GM12891 (cell line): Measurements from ENCODE around the gene CYB5A.

ENCODE experiments used
- DNase-seq: peaks from one replicate; pipeline ENCODE4 v3.0.0; 2011; ENCODE audit warnings: low spot score; ENCODE audit not compliant: insufficient read length
- FAIRE-seq: peaks from 2 replicates; lab custom pipeline; 2011; peaks lifted over from hg19 to GRCh38; lab: Jason Lieb, UNC
- PAX5 ChIP-seq: IDR thresholded peaks from 2 replicates; pipeline ENCODE4 v1.6.1; 2011; ENCODE audit warnings: low read length, moderate library complexity, mild to moderate bottlenecking; ENCODE audit not compliant: insufficient read depth, severe bottlenecking
- POLR2A ChIP-seq: IDR thresholded peaks from 2 replicates; pipeline ENCODE4 v1.6.1; 2011; ENCODE audit warnings: low read depth, low read length, control low read depth
- POLR2AphosphoS5 ChIP-seq: IDR thresholded peaks from 2 replicates; pipeline ENCODE4 v1.6.1; 2011; ENCODE audit warnings: low read depth, low read length, control low read depth
- POU2F2 ChIP-seq: IDR thresholded peaks from 2 replicates; pipeline ENCODE4 v1.6.1; 2011; ENCODE audit warnings: low read depth, mild to moderate bottlenecking, control low read depth, low read length, moderate library complexity
- SPI1 ChIP-seq: IDR thresholded peaks from 2 replicates; pipeline ENCODE4 v1.6.1; 2011; ENCODE audit warnings: low read depth, low read length, control low read depth
- TAF1 ChIP-seq: IDR thresholded peaks from 2 replicates; pipeline ENCODE4 v1.6.1; 2011; ENCODE audit warnings: low read depth, low read length, control low read depth

Gene CYB5A

DNA sequence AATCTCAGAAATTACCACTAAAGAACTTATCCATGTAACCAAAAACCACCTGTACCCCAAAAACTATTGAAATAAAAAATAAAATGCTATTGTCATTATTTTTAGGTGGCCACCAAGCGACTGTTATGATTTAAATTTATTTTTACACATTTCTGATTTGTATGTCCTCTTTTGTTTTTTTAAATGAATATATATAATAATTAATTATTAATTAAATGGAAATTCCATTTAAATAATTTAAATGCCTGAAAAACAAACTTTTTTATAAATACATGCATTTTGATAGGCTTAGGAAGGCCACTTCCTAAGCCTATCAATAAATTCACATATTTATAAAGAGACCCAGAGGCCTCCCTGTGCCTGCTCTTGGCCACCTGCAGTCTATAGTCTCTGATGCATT is 52.2 kb downstream of the CYB5A start:
- DNase-seq (no peak), FAIRE-seq (no peak)
- no peak for TF ChIP-seq POU2F2
- no peak for TF ChIP-seq TAF1
- TF ChIP-seq POLR2A, result no peak
- TF ChIP-seq SPI1, result no peak
- TF ChIP-seq PAX5, result no peak
- no peak for TF ChIP-seq POLR2AphosphoS5

DNA sequence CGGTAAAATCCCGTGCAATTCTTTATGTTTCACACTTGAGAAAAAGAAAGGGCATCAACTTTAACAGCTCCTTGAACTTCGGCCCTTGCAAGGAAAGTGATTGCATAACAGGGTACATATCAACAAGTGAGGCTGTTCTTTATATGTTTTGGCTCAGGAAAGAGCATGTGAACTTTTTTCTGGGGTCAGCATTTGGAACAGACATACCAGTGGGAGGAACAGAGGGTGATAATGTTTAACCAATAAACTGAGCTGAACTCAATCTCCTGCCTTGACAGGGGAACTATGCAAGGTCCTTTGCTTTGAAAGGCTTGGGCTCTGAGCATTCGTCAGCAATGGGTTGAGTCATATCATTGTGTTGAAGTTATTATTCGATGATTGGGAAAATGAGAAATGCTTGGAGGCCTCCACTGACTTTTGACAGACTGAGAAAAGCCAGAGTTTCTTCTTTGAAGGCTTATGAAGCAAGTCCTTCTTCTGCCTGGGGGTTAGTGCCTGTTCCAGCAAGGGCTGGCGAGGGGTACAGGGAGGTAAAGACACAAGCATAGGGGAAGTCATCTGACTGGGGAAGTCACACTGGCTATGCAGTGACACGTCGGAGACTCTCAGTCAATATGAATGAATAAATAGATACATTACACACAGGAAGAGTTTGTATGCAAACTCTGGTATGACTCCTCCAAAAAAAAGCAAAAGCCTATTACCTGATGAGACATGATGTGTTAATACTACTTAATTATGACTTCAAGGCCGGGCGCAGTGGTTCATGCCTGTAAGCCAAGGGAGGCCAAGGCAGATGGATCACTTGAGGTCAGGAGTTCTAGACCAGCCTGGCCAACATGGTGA is 57.2 kb downstream of the CYB5A start:
- FAIRE-seq, result no peak

DNA sequence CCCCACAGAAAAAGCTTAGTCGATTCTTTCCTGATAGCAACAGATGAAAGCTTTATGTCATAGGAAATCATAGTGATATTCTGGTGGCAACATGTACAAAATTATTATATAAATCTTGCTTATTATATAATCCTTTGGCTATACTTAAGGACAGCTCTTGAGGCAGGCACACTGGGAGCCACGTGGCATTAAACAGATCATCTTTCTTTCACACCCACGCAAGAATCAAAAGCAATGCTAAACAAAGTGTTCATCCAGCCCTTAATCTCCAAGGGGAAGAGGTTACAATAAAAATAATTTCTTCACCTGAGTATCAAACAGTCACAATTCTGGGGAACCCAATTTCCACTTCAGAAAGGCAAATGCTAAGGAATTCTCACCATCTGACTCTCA is 57.8 kb downstream of the CYB5A start:
- TF ChIP-seq PAX5, result no peak
- TF ChIP-seq POLR2A, result no peak
- TF ChIP-seq SPI1, result no peak
- TF ChIP-seq POU2F2, result no peak
- TF ChIP-seq TAF1, result no peak
- no peak for TF ChIP-seq POLR2AphosphoS5
- no peak for FAIRE-seq
- DNase-seq, result no peak

More for the DNA sequence above, 57.2 kb downstream of the CYB5A start:
- TF ChIP-seq POU2F2 (no peak), PAX5 (no peak), POLR2A (no peak)
- DNase-seq, result no peak

DNA sequence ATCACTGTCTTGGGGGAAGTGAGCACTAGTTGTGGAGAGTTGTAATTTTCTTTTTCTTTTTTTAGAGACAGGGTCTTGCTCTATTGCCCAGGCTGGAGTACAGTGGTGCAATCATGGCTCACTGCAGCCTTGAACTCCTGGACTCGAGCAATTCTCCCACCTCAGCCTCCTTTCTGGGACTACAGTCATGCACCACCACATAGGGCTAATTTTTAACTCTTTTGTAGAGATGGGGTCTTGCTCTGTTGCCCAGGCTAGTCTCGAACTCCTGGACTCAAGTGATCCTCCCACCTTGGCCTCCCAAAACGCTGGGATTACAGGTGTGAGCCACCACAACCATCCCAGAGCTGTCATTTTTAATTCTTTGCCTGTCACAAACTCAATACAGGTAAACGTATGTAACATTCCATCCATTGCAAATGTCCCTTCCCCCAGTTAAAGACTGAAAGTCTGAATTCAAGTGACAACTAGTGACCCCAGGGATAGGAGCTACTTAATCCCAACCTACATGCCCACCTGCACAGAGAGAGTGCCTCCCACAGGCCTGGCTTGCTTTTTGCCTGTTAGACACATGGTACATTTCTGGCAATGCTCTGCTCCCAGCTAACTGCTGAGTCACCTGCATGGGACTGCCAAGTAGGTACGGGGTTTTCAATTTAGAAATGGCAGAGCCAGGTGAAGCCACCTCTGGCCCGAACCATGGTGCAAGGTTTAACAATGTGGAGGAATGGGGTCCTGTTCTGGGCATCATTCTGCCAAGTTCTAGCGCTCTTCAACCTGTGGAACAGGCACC is 60.6 kb downstream of the CYB5A start:
- DNase-seq (no peak), FAIRE-seq (no peak)
- no peak for TF ChIP-seq POLR2A
- no peak for TF ChIP-seq PAX5
- TF ChIP-seq TAF1, result no peak
- TF ChIP-seq SPI1, result no peak
- TF ChIP-seq POU2F2, result no peak
- TF ChIP-seq POLR2AphosphoS5, result no peak

DNA sequence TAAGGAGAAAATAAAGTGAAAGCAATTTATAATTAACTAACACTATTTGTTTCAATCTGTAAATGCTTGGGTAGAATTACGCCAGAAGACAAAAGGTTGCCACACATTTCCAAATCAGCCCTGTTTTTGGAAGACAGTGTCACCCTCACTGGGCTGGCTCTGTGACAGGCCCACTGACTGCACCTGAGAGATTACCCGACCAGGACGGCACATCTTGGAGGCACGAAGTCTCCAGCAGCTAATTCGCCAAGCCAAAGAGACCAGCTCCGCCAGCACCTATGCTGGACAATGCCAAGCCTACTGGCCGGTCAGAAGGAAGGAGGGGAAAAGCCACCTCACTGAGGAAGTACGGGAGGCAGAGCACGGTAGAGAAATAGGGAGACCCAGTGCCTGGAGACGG is 61.9 kb downstream of the CYB5A start:
- TF ChIP-seq POLR2AphosphoS5 (no peak), PAX5 (no peak), POU2F2 (no peak), SPI1 (no peak), POLR2A (no peak), TAF1 (no peak)
- FAIRE-seq (no peak), DNase-seq (no peak)

DNA sequence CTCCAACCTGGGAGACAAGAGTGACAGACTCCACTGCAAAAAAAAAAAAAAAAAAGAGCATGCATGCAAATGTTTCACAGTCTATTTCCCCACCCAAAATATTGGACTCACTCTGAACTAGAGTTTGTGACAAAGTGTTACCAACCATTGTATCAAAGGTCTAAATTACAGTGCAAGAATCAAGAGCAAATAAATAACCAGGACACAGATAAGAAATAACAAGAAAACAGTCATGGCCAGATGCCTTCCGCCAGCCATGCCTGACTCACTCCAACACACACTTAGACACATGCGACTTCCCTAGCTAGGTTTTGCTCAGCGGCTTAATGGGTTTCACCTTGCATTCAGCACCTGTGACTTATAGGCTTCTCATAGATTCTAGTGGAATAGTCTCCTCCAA is 62.8 kb downstream of the CYB5A start:
- DNase-seq (no peak), FAIRE-seq (no peak)
- TF ChIP-seq POU2F2, result no peak
- TF ChIP-seq POLR2AphosphoS5, result no peak
- no peak for TF ChIP-seq TAF1
- TF ChIP-seq POLR2A, result no peak
- TF ChIP-seq SPI1, result no peak
- no peak for TF ChIP-seq PAX5

DNA sequence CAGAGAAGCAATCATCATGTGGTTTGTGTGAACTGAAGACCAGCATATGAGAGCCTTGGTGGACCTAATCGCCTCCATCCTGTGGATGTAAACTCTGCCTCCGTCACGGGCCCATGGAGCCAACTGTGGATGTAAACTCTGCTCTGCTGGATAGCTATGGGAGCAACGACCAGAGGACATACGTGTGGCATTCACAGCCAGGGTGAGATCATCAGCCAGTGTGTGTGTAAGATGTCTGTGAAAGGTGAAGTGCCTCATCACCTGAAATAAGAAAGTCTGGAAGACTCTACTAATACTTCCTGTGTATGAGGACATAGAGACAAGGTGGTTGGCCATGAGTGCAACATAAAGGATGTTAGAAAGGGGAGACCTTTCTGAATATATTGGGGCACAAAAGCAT is 63.5 kb downstream of the CYB5A start:
- DNase-seq (no peak), FAIRE-seq (no peak)
- TF ChIP-seq POU2F2 (no peak), PAX5 (no peak), SPI1 (no peak), POLR2AphosphoS5 (no peak), POLR2A (no peak), TAF1 (no peak)

DNA sequence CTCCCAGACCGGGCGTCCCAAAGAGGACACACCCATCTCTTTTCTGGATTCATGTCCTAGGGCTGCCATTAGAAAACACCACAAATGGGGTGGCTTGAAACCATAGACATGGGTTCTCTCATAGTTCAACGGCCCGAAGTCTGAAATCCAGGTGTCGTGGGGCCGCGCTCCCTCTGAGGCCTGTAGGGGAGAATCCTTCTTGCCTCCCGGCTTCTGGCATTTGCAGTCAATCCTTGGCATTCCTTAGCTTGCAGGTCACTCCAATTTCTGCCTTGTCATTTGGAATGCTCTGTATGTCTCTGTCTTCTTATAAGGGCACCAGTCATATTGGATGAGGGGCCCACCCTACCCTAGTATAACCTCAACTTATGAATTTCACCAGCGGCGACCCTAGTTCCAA is 65.1 kb downstream of the CYB5A start:
- DNase-seq (no peak), FAIRE-seq (no peak)
- TF ChIP-seq POLR2AphosphoS5 (no peak), PAX5 (no peak), POU2F2 (no peak), TAF1 (no peak), POLR2A (no peak), SPI1 (no peak)

DNA sequence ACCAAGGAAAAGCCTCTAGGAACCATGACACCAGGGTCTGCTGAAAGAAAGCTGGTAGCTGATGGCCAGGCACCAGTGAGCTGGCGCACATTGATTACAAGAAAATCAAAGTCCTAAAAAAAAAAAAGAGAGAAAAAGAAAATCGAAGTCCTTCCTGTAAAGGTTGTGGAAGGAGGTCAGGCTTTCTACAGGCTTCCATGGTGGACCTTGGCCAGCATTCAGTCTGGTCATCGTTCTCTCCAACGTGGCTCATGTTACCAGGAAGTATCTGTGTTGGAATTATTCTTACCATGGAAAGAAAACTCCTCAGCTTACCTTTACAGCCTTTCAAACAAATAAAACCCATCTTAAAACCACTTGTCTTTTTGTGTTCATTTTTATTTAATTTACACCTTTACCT is 65.6 kb downstream of the CYB5A start:
- no peak for FAIRE-seq
- TF ChIP-seq POLR2A, result no peak
- TF ChIP-seq SPI1, result no peak
- TF ChIP-seq POLR2AphosphoS5, result no peak
- TF ChIP-seq TAF1, result no peak
- DNase-seq, result no peak
